OCI-LY1 (cell line): ENCODE data around the gene XCR1.

Experiments used
- H2AFZ ChIP-seq: fragments of 200-600 bp; sonication (generic), shearing (Covaris generic); 2 replicates; pipeline ENCODE4 v1.6.0; 2014; ENCODE audit warnings: antibody characterized with exemption, mild to moderate bottlenecking, low read length
- H3F3A ChIP-seq: fragments of 200-600 bp; sonication (generic), shearing (Covaris generic); 2 replicates; pipeline ENCODE4 v1.6.0; 2014; ENCODE audit warnings: mild to moderate bottlenecking, antibody characterized with exemption, low read length, moderate library complexity; ENCODE audit not compliant: insufficient read depth
- H3K27ac ChIP-seq: fragments of 200-600 bp; sonication (generic); 2 replicates; pipeline ENCODE4 v1.5.1; 2014; ENCODE audit warnings: low read length, mixed run types, mild to moderate bottlenecking, low read depth; ENCODE audit not compliant: poor library complexity, severe bottlenecking
- H3K27me3 ChIP-seq: fragments of 200-600 bp; sonication (generic); 2 replicates; pipeline ENCODE4 v1.6.0; 2014; ENCODE audit warnings: antibody characterized with exemption, mild to moderate bottlenecking, low read length, moderate library complexity; ENCODE audit not compliant: insufficient read depth
- H3K36me3 ChIP-seq: fragments of 200-600 bp; sonication (generic); 2 replicates; pipeline ENCODE4 v1.6.1; 2014; ENCODE audit warnings: mild to moderate bottlenecking, antibody characterized with exemption, low read length, moderate library complexity, mixed read lengths; ENCODE audit not compliant: insufficient read depth
- H3K4me1 ChIP-seq: fragments of 200-600 bp; sonication (generic); 2 replicates; pipeline ENCODE4 v1.5.1; 2014; ENCODE audit warnings: mild to moderate bottlenecking, low read length, moderate library complexity; ENCODE audit not compliant: insufficient read depth, severe bottlenecking
- H3K4me2 ChIP-seq: fragments of 200-600 bp; sonication (generic), shearing (Covaris generic); 2 replicates; pipeline ENCODE4 v1.6.1; 2014; ENCODE audit warnings: low read length
- H3K4me3 ChIP-seq: fragments of 200-600 bp; sonication (generic); 2 replicates; pipeline ENCODE4 v1.5.1; 2014; ENCODE audit warnings: low read length, low read depth, mild to moderate bottlenecking, mixed read lengths; ENCODE audit not compliant: poor library complexity, severe bottlenecking
- H3K79me2 ChIP-seq: fragments of 200-600 bp; shearing (Covaris generic); 2 replicates; pipeline ENCODE4 v1.6.1; 2016; ENCODE audit warnings: mixed run types, low read length, mixed read lengths; ENCODE audit not compliant: insufficient read depth
- H3K9ac ChIP-seq: fragments of 200-600 bp; sonication (generic), shearing (Covaris generic); 2 replicates; pipeline ENCODE4 v1.6.1; 2014; ENCODE audit warnings: mild to moderate bottlenecking, low read length, mixed read lengths
- H3K9me2 ChIP-seq: fragments of 200-600 bp; sonication (generic), shearing (Covaris generic); 2 replicates; pipeline ENCODE4 v1.6.1; 2014; ENCODE audit warnings: low read depth, mild to moderate bottlenecking, low read length, mixed read lengths
- H3K9me3 ChIP-seq: fragments of 200-600 bp; shearing (Covaris generic); 2 replicates; pipeline ENCODE4 v1.6.1; 2014; ENCODE audit warnings: low read length, mixed read lengths
- H4K20me1 ChIP-seq: fragments of 200-600 bp; sonication (generic), shearing (Covaris generic); 2 replicates; pipeline ENCODE4 v1.6.0; 2016; ENCODE audit warnings: mild to moderate bottlenecking, low read length; ENCODE audit not compliant: insufficient read depth
- CTCF ChIP-seq: fragments of 200-600 bp; sonication (generic), shearing (Covaris generic); IDR thresholded peaks from 2 replicates; pipeline ENCODE4 v1.5.1; 2017; ENCODE audit warnings: mild to moderate bottlenecking, antibody characterized with exemption, low read length, moderate library complexity, mixed read lengths
- EZH2 ChIP-seq: fragments of 200-600 bp; sonication (generic), shearing (Covaris generic); IDR thresholded peaks from 2 replicates; pipeline ENCODE4 v1.8.0; 2017; ENCODE audit warnings: borderline replicate concordance, mixed run types, mild to moderate bottlenecking, antibody characterized with exemption, low read length, moderate library complexity, mixed read lengths

XCR1 gene

GRCh38 chr3:46010519-46011113 is 16.7 kb downstream of the XCR1 start:
- H3K79me2 ChIP-seq: no peaks in the 10 kb centered on the region
- no peak overlapping the region for H2AFZ ChIP-seq
- no peaks in the 10 kb centered on the region; the same call in 1 of the 2 replicates for H3K27me3 ChIP-seq
- no peak overlapping the region for H3K4me2 ChIP-seq
- no peaks in the 10 kb centered on the region for H3K9me2 ChIP-seq
- no peaks in the 10 kb centered on the region for H3K4me1 ChIP-seq
- H3K27ac ChIP-seq: no peak overlapping the region
- no peaks in the 10 kb centered on the region for H3K36me3 ChIP-seq
- no peak overlapping the region for H3K4me3 ChIP-seq
- H3K9me3 ChIP-seq: no peaks in the 10 kb centered on the region
- no peak overlapping the region for H3K9ac ChIP-seq
- no peaks in the 10 kb centered on the region for H3F3A ChIP-seq
- TF ChIP-seq CTCF: no peak
- TF ChIP-seq EZH2: no peak
- no peaks in the 10 kb centered on the region for H4K20me1 ChIP-seq

GRCh38 chr3:46008058-46008457 is 19.2 kb downstream of the XCR1 start:
- no peaks in the 10 kb centered on the region for H3K9me2 ChIP-seq
- TF ChIP-seq EZH2 (no peak), CTCF (no peak)
- no peaks in the 10 kb centered on the region for H3K4me1 ChIP-seq
- H4K20me1 ChIP-seq: no peaks in the 10 kb centered on the region
- H3F3A ChIP-seq: no peaks in the 10 kb centered on the region
- no peaks in the 10 kb centered on the region for H3K36me3 ChIP-seq
- H2AFZ ChIP-seq: no peak overlapping the region
- H3K4me2 ChIP-seq: no peak overlapping the region
- no peaks in the 10 kb centered on the region; the same call in 1 of the 2 replicates for H3K27me3 ChIP-seq
- H3K79me2 ChIP-seq: no peaks in the 10 kb centered on the region
- no peak overlapping the region for H3K27ac ChIP-seq
- H3K4me3 ChIP-seq: no peak overlapping the region
- no peak overlapping the region for H3K9ac ChIP-seq
- no peaks in the 10 kb centered on the region for H3K9me3 ChIP-seq

- H3K79me2 ChIP-seq: no peaks in the 10 kb centered on the region
- no peak overlapping the region for H3K4me3 ChIP-seq
- H3F3A ChIP-seq: no peaks in the 10 kb centered on the region
- H3K27ac ChIP-seq: no peak overlapping the region
- no peak overlapping the region for H3K9ac ChIP-seq
- H3K9me2 ChIP-seq: no peaks in the 10 kb centered on the region
- H3K27me3 ChIP-seq: no peaks in the 10 kb centered on the region; the same call in 1 of the 2 replicates
- no peak overlapping the region for H2AFZ ChIP-seq
- no peaks in the 10 kb centered on the region for H3K4me1 ChIP-seq
- H3K4me2 ChIP-seq: no peak overlapping the region
- H4K20me1 ChIP-seq: no peaks in the 10 kb centered on the region
- no peaks in the 10 kb centered on the region for H3K9me3 ChIP-seq
- TF ChIP-seq EZH2: no peak
- TF ChIP-seq CTCF: no peak
- H3K36me3 ChIP-seq: no peaks in the 10 kb centered on the region
Measured at GRCh38 chr3:46007280-46007679, 20.0 kb downstream of the XCR1 start.
